GM19351 (cell line): ENCODE data around the gene HYI.
"Not testable (repeated sequence)": the region's sequence is repeated elsewhere in the genome, so short reads cannot be mapped to it uniquely, and the experiment has no call there.

Experiments used
- ATAC-seq: cut with Tn5 transposase; IDR thresholded peaks from one replicate; pipeline ENCODE4 v1.9.1; 2021; ENCODE audit warnings: mild to moderate bottlenecking, moderate library complexity; ENCODE audit not compliant: unreplicated experiment

The HYI gene

GRCh38 chr1:43465505-43466067, 11.9 kb upstream of the HYI start:
- ATAC-seq, result no peak

DNA sequence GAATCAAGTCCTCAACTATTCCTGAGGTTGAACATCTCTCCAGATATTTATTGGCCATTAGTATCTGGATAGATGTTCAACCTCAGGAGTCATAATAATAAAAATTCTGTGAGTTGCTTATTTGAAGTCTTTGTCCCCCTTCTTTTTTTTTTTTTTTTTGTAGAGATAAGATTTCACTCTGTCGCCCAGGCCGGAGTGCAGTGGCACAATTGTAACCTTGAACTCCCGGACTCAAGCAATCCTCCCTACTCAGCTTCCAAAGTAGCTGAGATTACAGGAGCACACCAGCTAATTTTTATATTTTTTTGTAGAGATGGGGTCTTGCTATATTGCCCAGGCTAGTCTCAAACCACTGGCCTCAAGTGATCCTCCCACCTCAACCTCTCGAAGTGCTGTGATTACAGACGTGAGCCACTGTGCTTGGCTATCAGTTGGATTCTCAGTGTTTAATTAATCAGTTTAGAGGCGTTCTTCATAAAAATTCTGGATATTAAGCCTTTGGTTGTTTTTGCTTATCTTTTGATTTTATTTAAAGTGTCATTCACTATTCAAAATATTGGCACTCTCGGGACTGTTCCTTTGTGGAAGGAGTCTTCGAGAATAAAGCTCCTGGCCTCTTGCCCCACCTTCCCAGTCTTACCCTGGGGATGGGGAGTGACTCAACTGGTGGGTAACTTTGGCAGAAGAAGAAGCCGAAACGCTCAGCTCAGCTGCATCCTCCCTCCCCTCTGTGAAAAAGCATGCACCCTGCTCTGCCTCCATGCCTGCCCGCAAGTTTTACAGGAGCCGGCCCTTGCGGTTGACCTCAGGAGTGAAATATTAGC, 11.2 kb upstream of the HYI start:
- no peak for ATAC-seq

DNA sequence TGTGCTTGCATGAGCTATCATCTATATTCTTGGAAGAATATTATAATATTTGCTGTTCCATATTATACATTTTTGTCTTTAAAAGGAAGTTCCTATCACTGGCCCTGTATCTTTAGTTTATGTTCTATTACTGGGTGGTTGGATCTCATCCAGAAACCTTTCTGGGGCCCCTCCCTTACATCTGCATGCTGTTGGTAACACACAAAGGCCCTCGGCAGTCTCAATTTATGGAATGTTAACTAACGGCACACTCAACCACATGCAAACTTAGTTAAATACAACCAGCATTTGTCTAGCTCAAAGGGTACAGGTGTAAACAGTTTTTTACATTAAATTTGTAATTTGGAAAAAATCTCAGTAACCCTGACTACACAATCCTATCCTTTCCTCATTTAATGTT, 9.7 kb upstream of the HYI start:
- no peak for ATAC-seq

GRCh38 chr1:43460988-43461693, 7.4 kb upstream of the HYI start:
- ATAC-seq, result no peak

- ATAC-seq, result not testable (repeated sequence)
Measured at GRCh38 chr1:43458379-43458778, 4.6 kb upstream of the HYI start.

DNA sequence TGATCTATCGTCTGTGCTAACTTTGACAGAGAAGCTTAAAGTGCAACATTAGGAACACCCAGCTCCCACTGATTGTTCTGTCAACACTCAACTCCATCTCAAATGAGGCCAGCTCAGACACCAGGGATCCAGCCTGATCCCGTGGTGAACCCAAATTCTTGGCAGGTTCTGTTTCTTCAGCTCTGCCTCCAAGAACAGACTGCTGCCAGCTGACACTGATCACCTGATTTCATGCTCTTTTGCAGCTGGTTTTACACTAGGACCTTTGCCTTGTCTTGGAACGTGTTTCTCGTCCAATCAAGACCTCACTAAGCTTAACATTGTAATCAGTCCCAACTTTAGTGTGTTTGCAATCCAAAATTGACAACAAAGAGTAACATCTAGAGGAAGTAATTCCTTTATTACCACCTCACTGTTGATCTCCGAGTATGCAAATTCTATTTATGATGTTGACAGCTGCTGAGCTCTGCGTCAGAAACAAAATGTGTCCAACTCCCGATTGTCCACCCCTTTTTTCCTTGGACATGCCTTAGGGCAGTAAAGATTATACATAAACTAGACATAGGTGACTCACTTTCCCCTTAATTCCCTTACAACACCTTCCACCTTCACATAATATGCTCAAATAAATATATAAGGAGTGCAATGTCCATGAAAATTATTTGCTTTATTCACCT, 1.6 kb upstream of the HYI start:
- no peak for ATAC-seq

DNA sequence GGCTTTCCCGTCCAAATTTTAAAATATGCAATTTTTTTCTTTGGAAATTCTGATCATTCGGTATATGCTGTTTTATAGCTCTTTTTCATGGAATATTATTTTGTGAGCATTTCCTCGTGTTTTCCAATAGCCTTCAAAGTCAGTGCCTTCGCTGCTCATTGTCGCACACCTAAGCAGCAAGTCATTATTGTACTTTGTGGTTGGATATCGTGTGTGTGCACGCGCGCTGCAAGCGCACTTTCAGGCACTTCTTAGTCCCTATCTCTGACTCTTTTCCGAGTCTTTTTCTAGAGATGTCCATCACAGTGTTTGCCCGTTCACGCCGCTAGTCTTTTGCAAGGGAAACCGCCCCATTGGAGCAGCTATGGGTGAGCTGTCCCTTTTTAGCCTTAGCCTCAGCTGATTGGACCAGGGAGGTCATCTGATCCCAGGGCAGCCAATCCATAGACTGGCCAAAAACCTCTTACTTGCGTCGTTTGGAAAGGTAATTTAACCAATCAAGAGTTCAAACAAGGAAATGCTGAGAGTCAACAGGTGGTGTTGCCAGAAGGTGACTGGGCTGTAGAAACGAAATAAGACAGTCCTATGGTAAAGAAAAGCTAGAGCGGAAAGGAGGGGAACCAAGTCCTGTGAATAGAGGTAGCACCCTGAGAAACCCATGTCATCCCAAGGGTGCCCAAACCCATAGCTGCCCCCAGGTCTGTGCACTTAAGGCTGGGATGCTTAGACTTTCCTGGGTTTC, 710 bp upstream of the HYI start:
- ATAC-seq, result peak; percentile 79

GRCh38 chr1:43452789-43453441, 816 bp downstream of the HYI start:
- ATAC-seq, result no peak

- ATAC-seq, result no peak
Measured at GRCh38 chr1:43451701-43452532, 1.8 kb downstream of the HYI start.

GRCh38 chr1:43451157-43451591, 2.6 kb downstream of the HYI start:
- ATAC-seq, result no peak

GRCh38 chr1:43450251-43450941, 3.3 kb downstream of the HYI start:
- no peak for ATAC-seq

DNA sequence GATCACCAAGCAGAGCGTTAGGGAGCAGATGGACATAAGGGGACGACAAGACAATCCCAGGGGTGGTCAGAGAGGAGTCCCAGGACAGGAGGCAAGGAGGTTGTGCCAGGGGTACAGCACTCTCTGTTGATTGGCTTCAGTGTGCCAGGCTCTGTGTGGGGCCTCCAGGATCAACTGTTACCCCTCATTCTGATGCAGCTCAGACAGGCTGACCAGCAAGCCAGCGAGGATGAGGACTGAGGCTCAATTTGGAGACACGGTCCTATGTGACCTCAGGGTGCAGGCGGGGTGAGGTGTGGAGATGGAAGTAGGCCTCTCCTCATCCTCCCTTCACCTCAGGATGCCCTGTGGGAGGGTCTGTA, 4.0 kb downstream of the HYI start:
- ATAC-seq, result no peak

DNA sequence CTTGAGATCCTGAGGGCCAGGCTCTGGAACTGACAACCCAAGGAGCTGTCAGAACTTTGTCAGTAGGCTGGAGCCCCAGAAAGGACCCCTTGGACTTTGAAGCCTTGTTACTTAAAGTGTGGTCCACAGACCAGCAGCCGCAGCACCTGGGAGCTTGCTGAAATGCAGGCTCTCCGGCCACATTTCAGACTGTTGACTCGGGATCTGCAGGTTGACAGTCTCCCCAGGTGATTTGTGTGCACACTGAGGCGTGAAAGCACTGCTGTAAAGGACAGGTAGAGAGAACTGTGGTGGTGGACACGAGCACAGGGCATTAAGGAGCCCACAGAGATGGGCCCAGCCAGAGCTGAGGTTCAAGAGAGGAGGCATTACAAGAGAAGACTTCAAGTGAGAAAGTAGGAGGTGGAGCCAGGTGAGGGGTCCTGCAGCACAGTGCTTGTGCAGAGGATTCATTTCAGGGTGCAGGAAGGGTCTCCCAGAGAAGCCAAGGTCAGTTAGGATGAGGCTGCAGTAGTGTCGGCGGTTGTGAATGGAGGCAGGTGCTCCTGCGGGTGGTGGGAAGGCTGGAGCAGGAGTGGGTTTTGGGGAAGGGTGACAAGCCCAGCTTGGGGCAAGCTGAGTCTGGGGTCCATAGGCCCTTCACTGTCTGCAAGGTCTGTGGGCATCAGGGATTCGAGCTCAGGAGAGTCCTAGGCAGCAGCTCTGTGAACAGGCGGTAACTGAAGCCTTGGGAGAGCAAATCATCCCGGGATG, 4.6 kb downstream of the HYI start:
- ATAC-seq, result no peak

DNA sequence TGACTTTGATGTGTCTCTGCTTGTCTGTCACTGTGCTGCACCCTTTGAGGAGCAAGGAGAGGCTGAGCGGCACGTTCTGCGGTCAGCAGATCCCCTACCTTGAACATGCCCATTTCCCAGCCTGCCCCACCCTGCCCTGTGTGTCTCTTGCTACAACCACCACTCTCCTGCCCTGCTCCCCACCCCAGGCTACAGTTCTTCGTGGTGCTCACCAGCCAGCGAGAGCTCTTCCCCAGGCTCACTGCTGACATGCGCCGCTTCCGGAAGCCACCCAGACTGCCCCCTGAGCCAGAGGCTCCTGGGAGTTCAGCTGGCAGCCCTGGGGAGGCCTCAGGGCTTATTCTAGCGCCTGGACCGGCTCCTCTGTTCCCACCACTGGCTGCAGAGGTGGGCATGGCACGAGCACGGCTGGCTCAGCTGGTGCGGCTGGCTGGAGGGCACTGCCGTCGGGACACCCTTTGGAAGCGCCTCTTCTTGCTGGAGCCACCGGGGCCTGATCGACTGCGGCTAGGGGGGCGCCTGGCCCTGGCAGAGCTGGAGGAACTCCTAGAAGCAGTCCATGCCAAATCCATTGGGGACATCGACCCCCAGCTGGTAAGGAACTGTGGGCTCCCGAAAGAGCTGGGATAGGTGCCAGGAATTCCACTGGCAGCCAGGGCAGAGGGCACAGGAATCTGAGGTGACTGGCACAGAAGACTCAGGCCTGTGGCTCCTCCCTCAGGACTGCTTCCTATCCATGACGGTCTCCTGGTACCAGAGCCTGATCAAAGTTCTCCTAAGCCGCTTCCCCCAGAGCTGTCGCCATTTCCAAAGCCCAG, 5.6 kb downstream of the HYI start:
- no peak for ATAC-seq

DNA sequence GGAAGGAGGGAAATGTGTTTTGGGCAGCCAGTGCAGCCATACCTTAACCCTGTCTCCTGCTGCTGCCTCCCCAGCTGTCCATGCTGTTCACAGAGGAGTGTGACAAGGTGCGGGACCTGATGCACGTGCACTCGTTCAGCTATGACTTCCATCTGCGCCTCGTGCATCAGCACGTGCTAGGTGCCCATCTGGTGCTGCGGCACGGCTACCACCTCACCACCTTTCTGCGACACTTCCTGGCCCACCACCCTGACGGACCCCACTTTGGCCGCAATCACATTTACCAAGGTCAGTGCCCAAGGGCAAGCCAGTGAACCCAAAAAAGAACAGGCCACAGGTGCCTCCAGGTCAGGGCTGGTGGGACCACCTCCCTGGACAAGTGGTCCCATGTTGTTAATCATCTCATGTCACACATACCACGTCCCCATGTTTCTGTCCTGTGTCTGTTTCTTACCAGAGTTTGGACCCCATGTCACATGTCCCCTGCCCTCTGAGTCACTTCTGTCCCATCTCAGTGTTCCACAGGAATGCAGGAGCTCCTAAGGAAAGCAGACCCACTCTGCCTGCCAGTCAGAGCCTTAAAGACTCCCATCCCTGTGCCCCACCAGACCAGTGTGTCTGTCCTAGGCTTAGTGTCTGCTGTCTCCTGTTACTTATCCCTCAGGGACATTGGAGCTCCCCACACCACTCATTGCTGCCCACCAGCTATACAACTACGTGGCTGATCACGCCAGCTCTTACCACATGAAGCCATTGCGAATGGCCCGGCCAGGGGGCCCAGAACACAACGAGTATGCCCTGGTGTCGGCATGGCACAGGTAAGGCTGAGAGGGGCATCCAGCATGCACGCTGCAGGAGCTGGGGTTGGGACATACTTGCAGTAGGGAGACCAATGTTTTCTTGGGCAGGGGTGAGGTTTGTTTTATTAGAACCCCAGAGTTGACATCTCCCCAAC, 6.6 kb downstream of the HYI start:
- no peak for ATAC-seq

GRCh38 chr1:43446388-43446740, 7.4 kb downstream of the HYI start:
- ATAC-seq, result no peak
